ENCODE data around the gene SAMD9L. TPM values are rescaled to one million over a fixed set of nuclear protein-coding genes. Genes with fewer than 3 reads are reported as not detected.

The SAMD9L gene
- total RNA-seq, 1 donor from 2014 or later = 64.4 TPM

DNA sequence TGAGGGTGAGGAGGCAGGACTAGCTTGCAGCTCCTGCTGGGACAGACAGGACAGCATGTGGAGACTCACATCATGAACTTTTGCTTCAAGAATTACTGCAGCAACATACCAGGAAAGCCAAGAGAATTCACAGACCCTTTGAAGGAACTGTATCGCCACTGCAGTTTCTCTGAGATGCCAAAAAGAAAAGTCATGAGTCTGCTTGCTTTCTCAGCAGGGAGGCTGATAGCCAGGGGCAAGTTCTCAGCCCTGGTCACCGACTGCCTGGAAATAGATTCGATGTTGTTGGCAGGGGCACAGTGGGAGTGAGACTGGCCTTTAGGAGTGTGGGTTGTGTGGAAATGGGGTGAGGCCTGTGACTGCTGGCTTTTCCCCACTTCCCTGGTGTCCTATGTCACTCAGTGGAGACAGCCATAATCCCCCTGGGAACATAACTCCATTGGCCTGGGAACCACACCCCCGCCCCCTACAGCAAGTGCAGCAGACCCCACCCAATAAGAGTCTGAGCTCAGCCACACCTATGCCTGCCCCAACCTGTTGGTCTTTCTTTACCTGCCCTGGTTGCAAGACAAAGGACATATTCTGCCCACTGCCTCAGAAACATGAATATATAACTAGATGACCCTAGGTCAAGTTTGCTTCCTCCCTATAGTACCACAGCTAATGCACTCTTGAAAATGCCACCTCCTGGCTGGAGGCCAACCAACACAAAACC is 28.8 kb downstream of the SAMD9L start:
- no peak overlapping the region for H3K4me3 ChIP-seq
- TF ChIP-seq, protein P1, sequence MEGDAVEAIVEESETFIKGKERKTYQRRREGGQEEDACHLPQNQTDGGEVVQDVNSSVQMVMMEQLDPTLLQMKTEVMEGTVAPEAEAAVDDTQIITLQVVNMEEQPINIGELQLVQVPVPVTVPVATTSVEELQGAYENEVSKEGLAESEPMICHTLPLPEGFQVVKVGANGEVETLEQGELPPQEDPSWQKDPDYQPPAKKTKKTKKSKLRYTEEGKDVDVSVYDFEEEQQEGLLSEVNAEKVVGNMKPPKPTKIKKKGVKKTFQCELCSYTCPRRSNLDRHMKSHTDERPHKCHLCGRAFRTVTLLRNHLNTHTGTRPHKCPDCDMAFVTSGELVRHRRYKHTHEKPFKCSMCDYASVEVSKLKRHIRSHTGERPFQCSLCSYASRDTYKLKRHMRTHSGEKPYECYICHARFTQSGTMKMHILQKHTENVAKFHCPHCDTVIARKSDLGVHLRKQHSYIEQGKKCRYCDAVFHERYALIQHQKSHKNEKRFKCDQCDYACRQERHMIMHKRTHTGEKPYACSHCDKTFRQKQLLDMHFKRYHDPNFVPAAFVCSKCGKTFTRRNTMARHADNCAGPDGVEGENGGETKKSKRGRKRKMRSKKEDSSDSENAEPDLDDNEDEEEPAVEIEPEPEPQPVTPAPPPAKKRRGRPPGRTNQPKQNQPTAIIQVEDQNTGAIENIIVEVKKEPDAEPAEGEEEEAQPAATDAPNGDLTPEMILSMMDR (IDR thresholded peaks at IDR 0.05) = no peak
- H3K36me3 ChIP-seq = no peaks in the 10 kb centered on the region
- ATAC-seq = no peak
- no peaks in the 10 kb centered on the region for H3K9me3 ChIP-seq
- intact Hi-C loops (cut with DNase I) = no loop called here
- peak overlapping the region; percentile 33 for H3K27ac ChIP-seq
- H3K4me1 ChIP-seq = peaks cover 21% of the 10 kb centered on the region
- no peak for DNase-seq
- no peaks in the 10 kb centered on the region for H3K27me3 ChIP-seq (ENCODE audit: low read depth)

DNA sequence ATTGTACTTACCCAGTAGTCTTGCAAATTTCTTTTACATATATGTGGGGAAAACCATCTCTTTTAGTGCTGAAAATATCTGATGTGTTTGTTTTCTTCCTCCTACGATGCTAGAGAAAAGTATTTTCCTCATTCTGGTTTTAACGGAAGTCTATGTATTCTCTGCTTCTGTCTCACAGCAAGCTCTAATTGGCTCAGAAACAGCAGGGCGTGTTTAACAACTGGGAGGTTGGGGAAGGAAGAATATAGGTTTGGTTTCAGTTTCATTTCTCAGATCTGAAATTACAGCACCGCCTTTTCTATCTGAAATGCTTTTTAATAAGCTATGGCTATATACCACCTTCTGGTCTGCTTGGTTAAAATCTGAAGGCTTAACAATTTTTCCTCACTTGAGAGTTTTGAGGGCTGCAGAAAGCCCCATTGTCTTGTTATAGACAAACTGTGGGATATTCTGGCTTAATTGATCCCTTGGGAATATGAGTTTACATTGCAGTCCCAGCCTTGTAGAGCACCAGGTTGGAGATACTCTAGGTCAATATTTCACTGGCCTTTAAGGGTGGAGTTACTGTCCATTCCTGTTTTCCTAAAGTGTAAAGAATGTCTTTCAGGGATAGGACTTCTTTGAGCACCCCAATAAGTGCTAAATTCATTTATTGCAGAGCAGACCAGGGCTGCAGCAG is 30.2 kb downstream of the SAMD9L start, which contains the start of gene SAMD9:
Gene SAMD9 (minus strand): TSS at position 128 of the 679 bp plus-strand sequence. CDS start 11,882 bp downstream, outside the sequence.
- Histone ChIP-seq H3K27me3 (ENCODE audit: low read depth) (no peaks in the 10 kb centered on the region), H3K4me1 (peaks cover 21% of the 10 kb centered on the region), H3K4me3 (peak within 1 kb of the TSS; percentile 58), H3K27ac (peak within 1 kb of the TSS; percentile 83), H3K9me3 (peaks cover 4% of the 10 kb centered on the region), H3K36me3 (no peaks in the 10 kb centered on the region)
- ATAC-seq (peak; percentile 96 to 98), DNase-seq (no peak)
- TF ChIP-seq, protein P1 (IDR thresholded peaks at IDR 0.05) = no peak
- intact Hi-C loops (cut with DNase I) = no loop called here

DNA sequence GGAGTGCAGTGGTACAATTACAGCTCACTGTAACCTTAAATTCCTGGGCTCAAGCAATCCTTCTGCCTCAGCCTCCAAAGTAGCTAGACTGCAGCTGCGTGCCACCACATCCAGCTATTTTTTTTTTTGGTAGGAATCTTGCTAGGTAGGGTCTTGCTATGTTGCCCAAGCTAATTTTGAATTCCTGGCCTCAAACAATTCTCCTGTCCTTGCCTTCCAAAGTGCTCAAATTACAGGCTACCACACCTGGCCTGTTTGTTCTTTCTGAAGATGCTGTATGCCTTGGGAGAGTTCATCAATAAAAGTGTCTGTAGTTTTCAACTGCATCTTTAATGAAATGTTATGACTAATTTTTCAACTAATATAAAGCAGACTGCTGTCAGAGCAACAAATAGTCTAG is 30.9 kb downstream of the SAMD9L start:
- Histone ChIP-seq H3K4me3 (peak overlapping the region; percentile 58), H3K27me3 (ENCODE audit: low read depth) (no peaks in the 10 kb centered on the region), H3K27ac (peak overlapping the region; percentile 83), H3K9me3 (peaks cover 5% of the 10 kb centered on the region), H3K4me1 (peaks cover 21% of the 10 kb centered on the region), H3K36me3 (peaks cover 1% of the 10 kb centered on the region)
- ATAC-seq (peak in 1 of 2 donors; percentile 18), DNase-seq (no peak)
- TF ChIP-seq, protein P1 (IDR thresholded peaks at IDR 0.05) = no peak
- intact Hi-C loops (cut with DNase I) = no loop called here

DNA sequence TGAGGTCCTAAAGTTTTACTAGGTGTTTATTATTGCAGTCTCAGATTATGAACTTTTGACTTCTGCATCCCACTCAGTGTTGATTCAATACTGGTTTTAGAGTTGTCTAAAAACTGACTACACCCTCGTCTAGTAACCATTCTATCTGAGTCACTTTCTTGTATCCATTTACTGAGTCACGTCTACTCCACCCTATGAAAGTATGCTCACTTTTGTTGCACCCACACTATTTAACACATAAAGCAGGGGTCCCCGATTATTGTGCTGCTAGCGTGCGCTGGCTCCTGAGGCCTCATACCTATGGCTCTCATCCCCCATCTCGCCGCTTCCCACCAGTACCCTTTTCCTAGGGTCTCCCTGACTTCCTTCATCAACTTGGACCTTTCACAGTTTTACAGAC is 32.4 kb downstream of the SAMD9L start:
- DNase-seq (no peak), ATAC-seq (no peak)
- intact Hi-C loops (cut with DNase I) = no loop called here
- Histone ChIP-seq H3K4me1 (peaks cover 21% of the 10 kb centered on the region), H3K27ac (no peak overlapping the region), H3K36me3 (peaks cover 6% of the 10 kb centered on the region), H3K27me3 (ENCODE audit: low read depth) (no peaks in the 10 kb centered on the region), H3K9me3 (peaks cover 12% of the 10 kb centered on the region), H3K4me3 (no peak overlapping the region)
- TF ChIP-seq, protein P1 (IDR thresholded peaks at IDR 0.05) = no peak

DNA sequence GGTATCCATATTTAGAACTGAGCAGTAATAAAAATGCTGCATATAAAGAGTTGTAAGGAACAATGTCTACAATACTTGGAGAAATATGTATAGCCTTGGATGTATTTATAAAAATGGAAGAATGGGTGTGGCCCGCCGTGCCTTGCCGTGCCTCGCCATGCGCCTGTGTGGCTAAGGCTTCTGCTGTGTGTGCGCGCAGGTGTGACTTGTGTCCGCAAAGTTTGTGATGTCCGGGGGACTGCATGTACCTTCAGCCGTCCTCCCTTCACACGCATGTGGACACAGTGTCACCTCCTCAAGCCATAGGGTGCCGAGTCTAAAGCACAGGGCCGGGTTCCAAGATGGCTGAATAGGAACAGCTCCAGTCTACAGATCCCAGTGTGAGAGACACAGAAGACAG is 40.2 kb downstream of the SAMD9L start:
- TF ChIP-seq, protein P1 (IDR thresholded peaks at IDR 0.05) = no peak
- Histone ChIP-seq H3K9me3 (peaks cover 79% of the 10 kb centered on the region), H3K27ac (no peak overlapping the region), H3K4me1 (no peaks in the 10 kb centered on the region), H3K27me3 (ENCODE audit: low read depth) (no peaks in the 10 kb centered on the region), H3K4me3 (no peak overlapping the region), H3K36me3 (peaks cover 46% of the 10 kb centered on the region)
- intact Hi-C loops (cut with DNase I) = no loop called here
- ATAC-seq (no peak), DNase-seq (no peak)
